Measurements from ENCODE around the gene IMMT.

The IMMT gene

DNA sequence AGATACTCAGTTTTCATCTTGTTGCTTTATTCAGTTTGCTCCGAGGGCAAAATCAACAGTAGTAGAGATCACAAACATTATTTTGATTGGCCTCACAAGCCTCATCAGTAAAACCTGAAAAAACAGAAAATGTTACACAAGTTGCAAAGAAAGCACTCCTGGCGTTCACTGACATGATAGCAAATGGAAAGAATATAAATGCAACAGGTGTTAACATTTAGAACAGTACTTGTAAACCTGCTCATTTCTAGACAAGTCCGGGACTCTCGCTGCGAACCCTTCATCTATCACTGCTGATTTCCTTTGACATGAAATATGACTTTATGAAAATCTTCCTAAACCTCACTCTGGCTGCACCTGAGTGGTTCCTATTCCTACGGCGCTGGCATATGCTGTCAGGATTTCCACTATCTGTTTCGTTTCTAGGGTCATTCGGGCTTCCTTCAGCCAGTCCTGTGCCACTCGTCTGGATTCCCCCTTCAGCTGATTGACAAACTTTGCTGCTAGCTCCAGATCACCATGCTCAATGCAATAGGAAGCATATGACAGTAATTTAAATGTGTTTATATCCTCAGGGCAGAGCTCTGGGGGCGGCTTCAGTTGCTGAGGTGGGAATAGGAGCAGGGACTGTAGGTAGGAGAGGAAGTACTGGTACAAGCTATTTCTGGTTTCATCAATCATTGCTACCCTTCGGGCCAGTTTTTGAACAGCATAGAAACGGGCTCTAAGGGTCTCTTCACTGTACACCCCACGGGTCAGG is 51.2 kb downstream of the IMMT start:
- no peak overlapping the region for H3K4me3 ChIP-seq (ENCODE audit: low read length)
- TF ChIP-seq, protein P1, sequence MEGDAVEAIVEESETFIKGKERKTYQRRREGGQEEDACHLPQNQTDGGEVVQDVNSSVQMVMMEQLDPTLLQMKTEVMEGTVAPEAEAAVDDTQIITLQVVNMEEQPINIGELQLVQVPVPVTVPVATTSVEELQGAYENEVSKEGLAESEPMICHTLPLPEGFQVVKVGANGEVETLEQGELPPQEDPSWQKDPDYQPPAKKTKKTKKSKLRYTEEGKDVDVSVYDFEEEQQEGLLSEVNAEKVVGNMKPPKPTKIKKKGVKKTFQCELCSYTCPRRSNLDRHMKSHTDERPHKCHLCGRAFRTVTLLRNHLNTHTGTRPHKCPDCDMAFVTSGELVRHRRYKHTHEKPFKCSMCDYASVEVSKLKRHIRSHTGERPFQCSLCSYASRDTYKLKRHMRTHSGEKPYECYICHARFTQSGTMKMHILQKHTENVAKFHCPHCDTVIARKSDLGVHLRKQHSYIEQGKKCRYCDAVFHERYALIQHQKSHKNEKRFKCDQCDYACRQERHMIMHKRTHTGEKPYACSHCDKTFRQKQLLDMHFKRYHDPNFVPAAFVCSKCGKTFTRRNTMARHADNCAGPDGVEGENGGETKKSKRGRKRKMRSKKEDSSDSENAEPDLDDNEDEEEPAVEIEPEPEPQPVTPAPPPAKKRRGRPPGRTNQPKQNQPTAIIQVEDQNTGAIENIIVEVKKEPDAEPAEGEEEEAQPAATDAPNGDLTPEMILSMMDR (IDR thresholded peaks at IDR 0.05; ENCODE audit: insufficient read depth, low read depth, low read length, missing control alignments) = no peak
- no peak for DNase-seq (ENCODE audit: low read depth)

DNA sequence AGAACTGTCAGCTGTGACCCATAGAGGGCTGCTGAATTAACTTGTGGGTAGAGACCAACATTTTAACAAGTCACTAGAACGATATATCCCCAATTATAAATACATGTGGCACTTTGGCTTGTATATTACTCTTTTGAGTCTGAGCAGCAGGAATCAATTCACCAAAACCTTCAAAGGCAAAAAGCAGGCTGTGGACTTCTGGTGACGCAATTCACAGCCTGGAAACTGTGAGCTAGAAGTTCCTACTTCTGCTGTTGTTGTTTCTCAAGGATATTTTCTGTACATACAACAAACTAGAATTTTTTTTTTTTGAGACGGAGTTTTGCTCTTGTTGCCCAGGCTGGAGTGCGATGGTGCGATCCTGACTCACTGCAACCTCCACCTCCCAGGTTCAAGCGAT is 52.0 kb downstream of the IMMT start:
- TF ChIP-seq, protein P1 (IDR thresholded peaks at IDR 0.05; ENCODE audit: insufficient read depth, low read depth, low read length, missing control alignments) = no peak
- no peak for DNase-seq (ENCODE audit: low read depth)
- no peak overlapping the region for H3K4me3 ChIP-seq (ENCODE audit: low read length)

DNA sequence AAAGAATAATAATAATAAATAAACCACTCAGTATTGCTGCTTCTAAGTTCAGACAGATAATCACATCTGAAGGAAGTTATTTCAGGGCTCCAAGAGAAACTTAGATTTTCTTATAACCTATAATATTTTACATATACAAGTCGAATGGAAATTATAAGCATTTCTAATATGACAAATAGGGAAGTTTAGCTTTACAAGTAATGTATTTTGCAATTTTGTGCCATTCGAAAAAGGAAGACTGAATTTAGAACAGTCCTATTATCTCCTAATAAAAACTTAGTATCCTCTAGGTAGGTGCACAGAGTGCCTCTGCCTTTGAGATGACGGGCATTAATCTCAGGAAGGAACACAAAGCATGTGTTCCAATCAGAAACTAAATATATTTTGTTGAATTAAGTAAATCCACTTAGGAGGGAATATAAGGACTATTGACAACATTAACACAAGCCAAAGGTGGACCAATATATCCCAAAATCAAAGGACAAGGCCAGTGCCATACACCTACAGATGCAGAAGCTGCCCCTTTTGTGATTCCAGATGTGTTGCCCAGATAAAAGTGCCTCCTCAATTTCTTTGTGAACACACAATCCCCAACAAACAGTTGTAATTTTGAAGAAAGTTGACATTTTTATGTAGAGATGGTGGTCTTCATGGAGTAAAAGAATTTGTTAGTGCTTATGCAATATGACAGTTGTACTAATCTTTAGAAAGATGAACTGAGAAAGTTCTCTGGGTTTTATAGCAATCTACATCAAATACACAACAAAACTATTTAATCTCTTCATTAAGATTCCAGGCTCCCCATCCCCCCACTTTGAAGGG is 52.6 kb downstream of the IMMT start:
- TF ChIP-seq, protein P1 (IDR thresholded peaks at IDR 0.05; ENCODE audit: insufficient read depth, low read depth, low read length, missing control alignments) = no peak
- H3K4me3 ChIP-seq (ENCODE audit: low read length) = no peak overlapping the region
- no peak for DNase-seq (ENCODE audit: low read depth)

DNA sequence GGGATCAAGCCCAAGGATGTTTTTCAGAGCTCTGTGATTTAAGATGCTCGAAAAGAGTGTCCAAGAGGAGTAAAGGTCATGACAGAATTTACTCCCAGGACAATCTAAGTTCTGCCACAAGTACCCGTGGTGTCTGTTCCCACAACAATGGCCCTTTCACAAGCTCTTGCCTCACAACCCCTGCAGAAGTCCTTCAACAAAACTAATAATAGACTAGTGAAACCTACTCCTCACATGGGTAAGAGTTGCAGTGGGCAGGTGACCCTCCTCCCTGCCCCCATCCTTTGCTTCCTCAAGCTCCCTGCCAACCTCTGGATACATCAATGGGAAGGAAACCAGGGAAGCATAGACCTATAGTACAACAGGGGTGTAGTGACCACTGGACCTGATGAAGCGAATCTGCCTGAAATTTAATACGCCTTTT is 54.3 kb downstream of the IMMT start:
- no peak for DNase-seq (ENCODE audit: low read depth)
- TF ChIP-seq, protein P1 (IDR thresholded peaks at IDR 0.05; ENCODE audit: insufficient read depth, low read depth, low read length, missing control alignments) = no peak
- no peak overlapping the region for H3K4me3 ChIP-seq (ENCODE audit: low read length)

DNA sequence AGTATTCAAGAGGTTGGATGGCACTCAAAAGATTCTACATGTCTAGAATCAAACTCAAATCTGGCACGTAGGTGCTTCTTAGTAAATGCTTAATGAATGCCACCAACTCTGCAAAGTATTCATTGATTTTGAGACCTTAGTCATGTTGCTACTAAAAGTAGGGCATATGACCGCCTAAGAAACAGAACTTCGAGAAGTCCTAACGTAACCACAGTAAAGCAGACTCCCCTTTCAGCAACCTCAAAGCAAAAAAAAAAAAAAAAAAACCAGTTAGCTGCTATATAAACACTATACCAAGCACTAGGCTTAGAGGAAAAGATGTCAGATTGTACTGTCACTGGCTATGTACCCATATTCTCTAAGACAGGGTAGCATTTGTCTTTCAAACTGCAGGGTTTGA is 55.3 kb downstream of the IMMT start:
- TF ChIP-seq, protein P1 (IDR thresholded peaks at IDR 0.05; ENCODE audit: insufficient read depth, low read depth, low read length, missing control alignments) = no peak
- DNase-seq (ENCODE audit: low read depth) = no peak
- no peak overlapping the region for H3K4me3 ChIP-seq (ENCODE audit: low read length)

DNA sequence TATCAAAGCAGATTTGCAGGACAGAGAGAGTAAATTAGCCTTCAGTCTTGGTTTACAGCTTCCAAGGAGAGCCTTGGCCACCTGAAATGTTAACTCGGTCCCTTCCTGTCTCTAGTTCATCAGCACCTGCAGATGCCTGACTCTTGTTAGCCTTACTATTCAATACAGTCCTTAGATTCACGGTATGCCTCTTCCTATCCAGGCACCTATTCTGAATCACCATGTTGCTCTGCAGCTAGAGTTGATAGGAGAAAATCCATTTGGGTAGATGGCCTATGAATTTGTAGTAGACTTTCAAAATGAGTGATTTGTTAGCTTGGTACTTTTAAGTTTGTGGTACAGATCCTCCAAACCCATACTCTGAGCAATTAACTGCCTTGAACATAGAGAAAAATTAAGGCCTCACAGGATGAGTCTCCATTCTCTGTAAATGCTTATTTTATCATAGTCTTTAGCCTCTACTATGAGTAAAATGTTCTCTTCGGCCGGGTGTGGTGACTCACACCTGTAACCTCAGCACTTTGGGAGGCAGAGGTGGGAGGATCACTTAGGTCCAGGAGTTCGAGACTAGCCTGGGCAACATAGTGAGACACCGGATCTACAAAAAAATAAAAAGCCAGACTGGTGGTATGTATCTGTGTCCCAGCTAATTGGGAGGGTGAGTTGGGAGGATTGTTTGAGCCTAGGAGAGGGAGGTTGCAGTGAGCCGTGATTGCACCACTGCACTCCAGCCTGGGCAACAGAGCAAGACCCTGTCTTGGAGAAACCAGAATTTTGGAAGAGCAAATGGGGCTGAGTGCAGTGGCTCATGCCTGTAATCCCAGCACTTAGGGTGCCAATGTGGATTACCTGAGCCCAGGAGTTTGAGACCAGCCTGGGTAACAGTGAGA is 56.3 kb downstream of the IMMT start:
- no peak for DNase-seq (ENCODE audit: low read depth)
- no peak overlapping the region for H3K4me3 ChIP-seq (ENCODE audit: low read length)
- TF ChIP-seq, protein P1 (IDR thresholded peaks at IDR 0.05; ENCODE audit: insufficient read depth, low read depth, low read length, missing control alignments) = no peak

Measured in epithelial cell of esophagus (primary cell).